ENCODE data around the gene PYROXD2.

DNA sequence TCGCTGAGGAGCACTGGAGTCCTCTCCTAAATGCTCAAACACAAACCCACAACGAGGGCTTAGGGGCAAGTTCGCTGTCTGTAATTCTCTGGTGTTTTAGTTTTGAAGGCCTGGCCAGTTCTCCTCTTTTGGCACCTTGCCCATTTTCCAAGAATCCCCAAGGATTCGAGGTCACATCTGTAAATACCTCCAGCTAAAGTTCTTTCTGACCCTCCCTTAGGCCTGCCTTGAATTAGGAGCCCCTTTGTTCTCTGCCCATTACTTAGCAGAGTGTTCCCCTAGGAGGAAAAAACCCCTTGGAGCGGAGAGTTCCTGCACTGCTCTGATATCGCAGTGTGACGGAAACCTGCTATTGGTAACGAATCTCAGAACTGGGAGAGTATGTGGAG lies 743 bp upstream of the PYROXD2 start:
- TF ChIP-seq, protein P1, sequence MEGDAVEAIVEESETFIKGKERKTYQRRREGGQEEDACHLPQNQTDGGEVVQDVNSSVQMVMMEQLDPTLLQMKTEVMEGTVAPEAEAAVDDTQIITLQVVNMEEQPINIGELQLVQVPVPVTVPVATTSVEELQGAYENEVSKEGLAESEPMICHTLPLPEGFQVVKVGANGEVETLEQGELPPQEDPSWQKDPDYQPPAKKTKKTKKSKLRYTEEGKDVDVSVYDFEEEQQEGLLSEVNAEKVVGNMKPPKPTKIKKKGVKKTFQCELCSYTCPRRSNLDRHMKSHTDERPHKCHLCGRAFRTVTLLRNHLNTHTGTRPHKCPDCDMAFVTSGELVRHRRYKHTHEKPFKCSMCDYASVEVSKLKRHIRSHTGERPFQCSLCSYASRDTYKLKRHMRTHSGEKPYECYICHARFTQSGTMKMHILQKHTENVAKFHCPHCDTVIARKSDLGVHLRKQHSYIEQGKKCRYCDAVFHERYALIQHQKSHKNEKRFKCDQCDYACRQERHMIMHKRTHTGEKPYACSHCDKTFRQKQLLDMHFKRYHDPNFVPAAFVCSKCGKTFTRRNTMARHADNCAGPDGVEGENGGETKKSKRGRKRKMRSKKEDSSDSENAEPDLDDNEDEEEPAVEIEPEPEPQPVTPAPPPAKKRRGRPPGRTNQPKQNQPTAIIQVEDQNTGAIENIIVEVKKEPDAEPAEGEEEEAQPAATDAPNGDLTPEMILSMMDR (conservative IDR thresholded peaks at IDR 0.05; ENCODE audit: low read depth in 2 of 2): no peak
- TF ChIP-seq STAT1 (IDR thresholded peaks at IDR 0.05; ENCODE audit: unreplicated experiment) (no peak), EZH2phosphoT487 (IDR thresholded peaks at IDR 0.05; ENCODE audit: unreplicated experiment) (no peak), POLR2AphosphoS5 (IDR thresholded peaks at IDR 0.05; ENCODE audit: low read depth) (no peak), JUNB (IDR thresholded peaks at IDR 0.05; ENCODE audit: unreplicated experiment) (no peak), NANOG (IDR thresholded peaks at IDR 0.05; ENCODE audit: borderline replicate concordance) (no peak), EZH2 (IDR thresholded peaks at IDR 0.05; ENCODE audit: low read depth, unreplicated experiment) (no peak), CREB1 (CRISPR knock-in tag; IDR thresholded peaks at IDR 0.05; ENCODE audit: low read depth) (no peak), ZNF114 (CRISPR knock-in tag; IDR thresholded peaks at IDR 0.05) (no peak), ZNF331 (CRISPR knock-in tag; IDR thresholded peaks at IDR 0.05; ENCODE audit: low read depth) (no peak)
- TF ChIP-seq, protein P2, sequence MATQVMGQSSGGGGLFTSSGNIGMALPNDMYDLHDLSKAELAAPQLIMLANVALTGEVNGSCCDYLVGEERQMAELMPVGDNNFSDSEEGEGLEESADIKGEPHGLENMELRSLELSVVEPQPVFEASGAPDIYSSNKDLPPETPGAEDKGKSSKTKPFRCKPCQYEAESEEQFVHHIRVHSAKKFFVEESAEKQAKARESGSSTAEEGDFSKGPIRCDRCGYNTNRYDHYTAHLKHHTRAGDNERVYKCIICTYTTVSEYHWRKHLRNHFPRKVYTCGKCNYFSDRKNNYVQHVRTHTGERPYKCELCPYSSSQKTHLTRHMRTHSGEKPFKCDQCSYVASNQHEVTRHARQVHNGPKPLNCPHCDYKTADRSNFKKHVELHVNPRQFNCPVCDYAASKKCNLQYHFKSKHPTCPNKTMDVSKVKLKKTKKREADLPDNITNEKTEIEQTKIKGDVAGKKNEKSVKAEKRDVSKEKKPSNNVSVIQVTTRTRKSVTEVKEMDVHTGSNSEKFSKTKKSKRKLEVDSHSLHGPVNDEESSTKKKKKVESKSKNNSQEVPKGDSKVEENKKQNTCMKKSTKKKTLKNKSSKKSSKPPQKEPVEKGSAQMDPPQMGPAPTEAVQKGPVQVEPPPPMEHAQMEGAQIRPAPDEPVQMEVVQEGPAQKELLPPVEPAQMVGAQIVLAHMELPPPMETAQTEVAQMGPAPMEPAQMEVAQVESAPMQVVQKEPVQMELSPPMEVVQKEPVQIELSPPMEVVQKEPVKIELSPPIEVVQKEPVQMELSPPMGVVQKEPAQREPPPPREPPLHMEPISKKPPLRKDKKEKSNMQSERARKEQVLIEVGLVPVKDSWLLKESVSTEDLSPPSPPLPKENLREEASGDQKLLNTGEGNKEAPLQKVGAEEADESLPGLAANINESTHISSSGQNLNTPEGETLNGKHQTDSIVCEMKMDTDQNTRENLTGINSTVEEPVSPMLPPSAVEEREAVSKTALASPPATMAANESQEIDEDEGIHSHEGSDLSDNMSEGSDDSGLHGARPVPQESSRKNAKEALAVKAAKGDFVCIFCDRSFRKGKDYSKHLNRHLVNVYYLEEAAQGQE (IDR thresholded peaks at IDR 0.05; ENCODE audit: unreplicated experiment): no peak
- TF ChIP-seq, protein P3, sequence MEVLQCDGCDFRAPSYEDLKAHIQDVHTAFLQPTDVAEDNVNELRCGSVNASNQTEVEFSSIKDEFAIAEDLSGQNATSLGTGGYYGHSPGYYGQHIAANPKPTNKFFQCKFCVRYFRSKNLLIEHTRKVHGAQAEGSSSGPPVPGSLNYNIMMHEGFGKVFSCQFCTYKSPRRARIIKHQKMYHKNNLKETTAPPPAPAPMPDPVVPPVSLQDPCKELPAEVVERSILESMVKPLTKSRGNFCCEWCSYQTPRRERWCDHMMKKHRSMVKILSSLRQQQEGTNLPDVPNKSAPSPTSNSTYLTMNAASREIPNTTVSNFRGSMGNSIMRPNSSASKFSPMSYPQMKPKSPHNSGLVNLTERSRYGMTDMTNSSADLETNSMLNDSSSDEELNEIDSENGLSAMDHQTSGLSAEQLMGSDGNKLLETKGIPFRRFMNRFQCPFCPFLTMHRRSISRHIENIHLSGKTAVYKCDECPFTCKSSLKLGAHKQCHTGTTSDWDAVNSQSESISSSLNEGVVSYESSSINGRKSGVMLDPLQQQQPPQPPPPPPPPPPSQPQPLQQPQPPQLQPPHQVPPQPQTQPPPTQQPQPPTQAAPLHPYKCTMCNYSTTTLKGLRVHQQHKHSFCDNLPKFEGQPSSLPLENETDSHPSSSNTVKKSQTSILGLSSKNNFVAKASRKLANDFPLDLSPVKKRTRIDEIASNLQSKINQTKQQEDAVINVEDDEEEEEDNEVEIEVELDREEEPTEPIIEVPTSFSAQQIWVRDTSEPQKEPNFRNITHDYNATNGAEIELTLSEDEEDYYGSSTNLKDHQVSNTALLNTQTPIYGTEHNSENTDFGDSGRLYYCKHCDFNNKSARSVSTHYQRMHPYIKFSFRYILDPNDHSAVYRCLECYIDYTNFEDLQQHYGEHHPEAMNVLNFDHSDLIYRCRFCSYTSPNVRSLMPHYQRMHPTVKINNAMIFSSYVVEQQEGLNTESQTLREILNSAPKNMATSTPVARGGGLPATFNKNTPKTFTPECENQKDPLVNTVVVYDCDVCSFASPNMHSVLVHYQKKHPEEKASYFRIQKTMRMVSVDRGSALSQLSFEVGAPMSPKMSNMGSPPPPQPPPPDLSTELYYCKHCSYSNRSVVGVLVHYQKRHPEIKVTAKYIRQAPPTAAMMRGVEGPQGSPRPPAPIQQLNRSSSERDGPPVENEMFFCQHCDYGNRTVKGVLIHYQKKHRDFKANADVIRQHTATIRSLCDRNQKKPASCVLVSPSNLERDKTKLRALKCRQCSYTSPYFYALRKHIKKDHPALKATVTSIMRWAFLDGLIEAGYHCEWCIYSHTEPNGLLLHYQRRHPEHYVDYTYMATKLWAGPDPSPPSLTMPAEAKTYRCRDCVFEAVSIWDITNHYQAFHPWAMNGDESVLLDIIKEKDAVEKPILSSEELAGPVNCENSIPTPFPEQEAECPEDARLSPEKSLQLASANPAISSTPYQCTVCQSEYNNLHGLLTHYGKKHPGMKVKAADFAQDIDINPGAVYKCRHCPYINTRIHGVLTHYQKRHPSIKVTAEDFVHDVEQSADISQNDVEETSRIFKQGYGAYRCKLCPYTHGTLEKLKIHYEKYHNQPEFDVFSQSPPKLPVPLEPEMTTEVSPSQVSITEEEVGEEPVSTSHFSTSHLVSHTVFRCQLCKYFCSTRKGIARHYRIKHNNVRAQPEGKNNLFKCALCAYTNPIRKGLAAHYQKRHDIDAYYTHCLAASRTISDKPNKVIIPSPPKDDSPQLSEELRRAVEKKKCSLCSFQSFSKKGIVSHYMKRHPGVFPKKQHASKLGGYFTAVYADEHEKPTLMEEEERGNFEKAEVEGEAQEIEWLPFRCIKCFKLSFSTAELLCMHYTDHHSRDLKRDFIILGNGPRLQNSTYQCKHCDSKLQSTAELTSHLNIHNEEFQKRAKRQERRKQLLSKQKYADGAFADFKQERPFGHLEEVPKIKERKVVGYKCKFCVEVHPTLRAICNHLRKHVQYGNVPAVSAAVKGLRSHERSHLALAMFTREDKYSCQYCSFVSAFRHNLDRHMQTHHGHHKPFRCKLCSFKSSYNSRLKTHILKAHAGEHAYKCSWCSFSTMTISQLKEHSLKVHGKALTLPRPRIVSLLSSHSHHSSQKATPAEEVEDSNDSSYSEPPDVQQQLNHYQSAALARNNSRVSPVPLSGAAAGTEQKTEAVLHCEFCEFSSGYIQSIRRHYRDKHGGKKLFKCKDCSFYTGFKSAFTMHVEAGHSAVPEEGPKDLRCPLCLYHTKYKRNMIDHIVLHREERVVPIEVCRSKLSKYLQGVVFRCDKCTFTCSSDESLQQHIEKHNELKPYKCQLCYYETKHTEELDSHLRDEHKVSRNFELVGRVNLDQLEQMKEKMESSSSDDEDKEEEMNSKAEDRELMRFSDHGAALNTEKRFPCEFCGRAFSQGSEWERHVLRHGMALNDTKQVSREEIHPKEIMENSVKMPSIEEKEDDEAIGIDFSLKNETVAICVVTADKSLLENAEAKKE (CRISPR knock-in tag; IDR thresholded peaks at IDR 0.05): no peak
- TF ChIP-seq, protein P4, sequence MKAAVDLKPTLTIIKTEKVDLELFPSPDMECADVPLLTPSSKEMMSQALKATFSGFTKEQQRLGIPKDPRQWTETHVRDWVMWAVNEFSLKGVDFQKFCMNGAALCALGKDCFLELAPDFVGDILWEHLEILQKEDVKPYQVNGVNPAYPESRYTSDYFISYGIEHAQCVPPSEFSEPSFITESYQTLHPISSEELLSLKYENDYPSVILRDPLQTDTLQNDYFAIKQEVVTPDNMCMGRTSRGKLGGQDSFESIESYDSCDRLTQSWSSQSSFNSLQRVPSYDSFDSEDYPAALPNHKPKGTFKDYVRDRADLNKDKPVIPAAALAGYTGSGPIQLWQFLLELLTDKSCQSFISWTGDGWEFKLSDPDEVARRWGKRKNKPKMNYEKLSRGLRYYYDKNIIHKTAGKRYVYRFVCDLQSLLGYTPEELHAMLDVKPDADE (IDR thresholded peaks at IDR 0.05): no peak
